WTC11 (cell line): Measurements from ENCODE around the gene CEP170B. TPM values are rescaled to one million over a fixed set of nuclear protein-coding genes. Genes with fewer than 3 reads are reported as not detected.
A peak's percentile ranks its signal among the peaks of the same experiment; 100 is the strongest.

Experiments
- ATAC-seq: fragments of 200-7000 bp; cut with Tn5 transposase; 2 replicates; pipeline ENCODE4 v1.10.0; 2021; ENCODE audit warnings: mild to moderate bottlenecking, moderate library complexity
- CTCF ChIA-PET: fragments of 300-600 bp; sonication (Branson Sonifier 250); formaldehyde crosslinking; loops from one replicate; lab custom pipeline; 2021; ENCODE audit warnings: antibody characterized with exemption; lab: Charles Lee
- POLR2A ChIA-PET: fragments of 350-600 bp; sonication (Branson Sonifier 250); formaldehyde crosslinking; loops from one replicate; lab custom pipeline; 2021; ENCODE audit warnings: antibody characterized with exemption; lab: Charles Lee
- DNase-seq: peaks from one replicate; pipeline ENCODE4 v3.0.0; 2021; ENCODE audit warnings: low spot score
- H3K27ac Mint-ChIP-seq: 2 replicates; pipeline ENCODE4 v1.8.0; 2021; ENCODE audit warnings: mixed read lengths
- H3K27me3 Mint-ChIP-seq: 2 replicates; pipeline ENCODE4 v1.8.0; 2021; ENCODE audit warnings: low read depth, mild to moderate bottlenecking, moderate library complexity, mixed read lengths
- H3K36me3 Mint-ChIP-seq: 2 replicates; pipeline ENCODE4 v1.8.0; 2021; ENCODE audit warnings: mixed read lengths
- H3K4me1 Mint-ChIP-seq: 2 replicates; pipeline ENCODE4 v1.8.0; 2022; ENCODE audit warnings: mixed read lengths
- H3K4me3 Mint-ChIP-seq: 2 replicates; pipeline ENCODE4 v1.8.0; 2021; ENCODE audit warnings: mild to moderate bottlenecking, moderate library complexity, mixed read lengths
- H3K9me3 Mint-ChIP-seq: 2 replicates; pipeline ENCODE4 v1.8.0; 2021; ENCODE audit warnings: mixed read lengths
- CBFB ChIP-seq: sonication (generic); formaldehyde crosslinking; IDR thresholded peaks from 2 replicates; pipeline ENCODE4 v1.8.1; 2022; ENCODE audit warnings: mild to moderate bottlenecking, low read depth, missing genetic modification reagents
- CTCF ChIP-seq: fragments of 200-600 bp; IDR thresholded peaks from 2 replicates; pipeline ENCODE4 v1.8.0; 2022; ENCODE audit warnings: antibody characterized with exemption
- E2F5 ChIP-seq: sonication (generic); formaldehyde crosslinking; IDR thresholded peaks from 2 replicates; pipeline ENCODE4 v1.8.1; 2022; ENCODE audit warnings: mild to moderate bottlenecking, moderate library complexity, missing genetic modification reagents
- FOXP1 ChIP-seq: sonication (generic); formaldehyde crosslinking; IDR thresholded peaks from 2 replicates; pipeline ENCODE4 v1.8.0; 2022; ENCODE audit warnings: missing genetic modification reagents, mild to moderate bottlenecking, moderate library complexity, borderline replicate concordance
- HMGXB4 ChIP-seq: sonication (generic); formaldehyde crosslinking; IDR thresholded peaks from 2 replicates; pipeline ENCODE4 v1.8.1; 2023; ENCODE audit warnings: mild to moderate bottlenecking, moderate library complexity, missing genetic modification reagents
- JUN ChIP-seq: sonication (generic); formaldehyde crosslinking; IDR thresholded peaks from 2 replicates; pipeline ENCODE4 v1.8.0; 2023; ENCODE audit warnings: mild to moderate bottlenecking, missing genetic modification reagents
- KAT7 ChIP-seq: sonication (generic); formaldehyde crosslinking; IDR thresholded peaks from 2 replicates; pipeline ENCODE4 v1.8.1; 2023; ENCODE audit warnings: missing genetic modification reagents, mild to moderate bottlenecking, borderline replicate concordance
- MAX ChIP-seq: sonication (generic); formaldehyde crosslinking; IDR thresholded peaks from 2 replicates; pipeline ENCODE4 v1.8.0; 2022; ENCODE audit warnings: mild to moderate bottlenecking, missing genetic modification reagents
- MLX ChIP-seq: sonication (generic); formaldehyde crosslinking; IDR thresholded peaks from 2 replicates; pipeline ENCODE4 v1.8.1; 2023; ENCODE audit warnings: mild to moderate bottlenecking, missing genetic modification reagents, moderate library complexity
- NFE2L1 ChIP-seq: sonication (generic); formaldehyde crosslinking; IDR thresholded peaks from 2 replicates; pipeline ENCODE4 v1.8.1; 2023; ENCODE audit warnings: missing genetic modification reagents
- NR3C1 ChIP-seq: sonication (generic); formaldehyde crosslinking; conservative IDR thresholded peaks from 2 replicates; pipeline ENCODE4 v1.8.1; 2023; ENCODE audit warnings: low read depth, mild to moderate bottlenecking, missing genetic modification reagents
- TP53 ChIP-seq: sonication (generic); formaldehyde crosslinking; IDR thresholded peaks from 2 replicates; pipeline ENCODE4 v1.8.1; 2023; ENCODE audit warnings: mild to moderate bottlenecking, missing genetic modification reagents
- ZNF138 ChIP-seq: sonication (generic); formaldehyde crosslinking; conservative IDR thresholded peaks from 2 replicates; pipeline ENCODE4 v1.8.1; 2022; ENCODE audit warnings: mild to moderate bottlenecking, moderate library complexity, missing genetic modification reagents
- ZNF423 ChIP-seq: fragments of 250-450 bp; sonication (Bioruptor Pico); IDR thresholded peaks from 2 replicates; pipeline ENCODE4 v2.1.2; 2022; ENCODE audit warnings: mild to moderate bottlenecking, moderate library complexity
- total RNA-seq: library from RNA; stranded (reverse); gene quantifications from 3 replicates; pipeline ENCODE4 v1.2.3, GENCODE V29; 2021

The CEP170B gene
- total RNA-seq, 1 experiment from 2014 or later, result 47.0 TPM

- DNase-seq (peak; percentile 74), ATAC-seq (peak; percentile 50)
- no peak overlapping the region for H3K27ac Mint-ChIP-seq
- peak overlapping the region; percentile 70 for H3K4me3 Mint-ChIP-seq
- no peak for TF ChIP-seq CBFB (CRISPR knock-in tag)
- 0 out of 2 replicates have a peak, but pooled peaks have one; percentile 33 for TF ChIP-seq NFE2L1 (CRISPR knock-in tag)
- peak; percentile 62; the same call in 1 of the 2 replicates for TF ChIP-seq HMGXB4
- TF ChIP-seq CTCF, result no peak
- TF ChIP-seq KAT7 (CRISPR knock-in tag), result 0 out of 2 replicates have a peak, but pooled peaks have one; percentile 45
- peak; percentile 67; the same call in 1 of the 2 replicates for TF ChIP-seq TP53 (CRISPR knock-in tag)
- no peaks in the 10 kb centered on the region for H3K9me3 Mint-ChIP-seq
- ChIA-PET POLR2A (no interaction called here), CTCF (interaction anchor here (1.1 to 2.9 kb wide), 5 partner anchors 38 to 97 kb away, joined by 3 to 43 read pairs (median 7); no protein-coding TSS in a partner anchor)
- no peaks in the 10 kb centered on the region for H3K27me3 Mint-ChIP-seq
- H3K4me1 Mint-ChIP-seq, result peaks cover 18% of the 10 kb centered on the region
- H3K36me3 Mint-ChIP-seq, result peaks cover 3% of the 10 kb centered on the region; the same call in 1 of the 2 replicates
These were observed 768 bp downstream of the CEP170B start for GRCh38 chr14:104865631-104866441.

- no peaks in the 10 kb centered on the region for H3K27me3 Mint-ChIP-seq
- H3K4me1 Mint-ChIP-seq, result peaks cover 18% of the 10 kb centered on the region
- DNase-seq, result no peak
- CTCF ChIA-PET, result interaction anchor here (1.1 to 1.9 kb wide), 3 partner anchors 39 to 98 kb away, joined by 3 to 7 read pairs (median 4); no protein-coding TSS in a partner anchor
- H3K4me3 Mint-ChIP-seq, result peak overlapping the region; percentile 70
- no peak for TF ChIP-seq MLX (CRISPR knock-in tag)
- no peak for TF ChIP-seq JUN
- TF ChIP-seq FOXP1 (CRISPR knock-in tag), result no peak
- no peak for TF ChIP-seq NR3C1 (CRISPR knock-in tag)
- no peak for TF ChIP-seq ZNF138 (CRISPR knock-in tag)
- TF ChIP-seq MAX, result no peak
- no peak for TF ChIP-seq ZNF423 (CRISPR knock-in tag)
- POLR2A ChIA-PET, result no interaction called here
- ATAC-seq, result no peak
- H3K9me3 Mint-ChIP-seq, result no peaks in the 10 kb centered on the region
- peaks cover 3% of the 10 kb centered on the region; the same call in 1 of the 2 replicates for H3K36me3 Mint-ChIP-seq
- no peak overlapping the region for H3K27ac Mint-ChIP-seq
These were observed 1.6 kb downstream of the CEP170B start for GRCh38 chr14:104866451-104867370.

- CTCF ChIA-PET, result interaction anchor here (1.0 to 1.9 kb wide), 5 partner anchors 39 to 99 kb away, joined by 3 to 7 read pairs (median 5); no protein-coding TSS in a partner anchor
These were observed 2.4 kb downstream of the CEP170B start for GRCh38 chr14:104867371-104868059.

More at GRCh38 chr14:104867371-104868059, 2.4 kb downstream of the CEP170B start:
- no peak for TF ChIP-seq E2F5 (CRISPR knock-in tag)
- no peak for TF ChIP-seq KAT7 (CRISPR knock-in tag)
- no peak for TF ChIP-seq MLX (CRISPR knock-in tag)
- POLR2A ChIA-PET, result no interaction called here
- H3K27me3 Mint-ChIP-seq, result no peaks in the 10 kb centered on the region
- peaks cover 21% of the 10 kb centered on the region for H3K4me1 Mint-ChIP-seq
- H3K27ac Mint-ChIP-seq, result no peak overlapping the region
- H3K9me3 Mint-ChIP-seq, result no peaks in the 10 kb centered on the region
- no peak for DNase-seq
- peak overlapping the region; percentile 70 for H3K4me3 Mint-ChIP-seq
- H3K36me3 Mint-ChIP-seq, result peaks cover 3% of the 10 kb centered on the region; the same call in 1 of the 2 replicates
- ATAC-seq, result no peak
